Stomach (tissue), 9 donors: ENCODE data around the gene DEK. TPM values are rescaled to one million over a fixed set of nuclear protein-coding genes. Genes with fewer than 3 reads are reported as not detected.

ENCODE experiments used
- DNase-seq, 2 donors: peaks; one replicate each; pipeline versions ENCODE4 v3.0.0 to v3.0.0-alpha.2; 2013 to 2019
- H3K27ac ChIP-seq, 5 donors: fragments of 200-600 bp in 4 of 5; sonication (generic) in 4 of 5; one replicate each; pipeline ENCODE4 v1.5.1; 2013 to 2019; ENCODE audit warnings: mild to moderate bottlenecking in 1 of 5, moderate library complexity in 1 of 5
- H3K27me3 ChIP-seq, 3 donors: fragments of 200-600 bp; sonication (generic); one replicate each; pipeline ENCODE4 v1.5.1; 2017 to 2019; ENCODE audit warnings: mixed run types in 1 of 3
- H3K36me3 ChIP-seq, 4 donors: fragments of 200-600 bp; sonication (generic); 1 replicate in 3 of 4; 2 replicates in 1 of 4; pipeline ENCODE4 v1.5.1; 2016 to 2019
- H3K4me1 ChIP-seq, 4 donors: fragments of 200-600 bp; sonication (generic); one replicate each; pipeline ENCODE4 v1.5.1; 2016 to 2019
- H3K4me3 ChIP-seq, 4 donors: fragments of 200-600 bp; sonication (generic) in 3 of 4; one replicate each; pipeline ENCODE4 v1.5.1; 2016 to 2019; ENCODE audit warnings: mild to moderate bottlenecking in 1 of 4
- H3K9me3 ChIP-seq, 4 donors: fragments of 200-600 bp; sonication (generic); one replicate each; pipeline ENCODE4 v1.5.1; 2016 to 2019
- CTCF ChIP-seq, 7 experiments: fragments of 450-650 bp in 4 of 7; fragments of 200-600 bp in 3 of 7; sonication (generic) in 3 of 7; IDR thresholded peaks; one replicate each; pipeline ENCODE4 v1.5.1; 2016 to 2019; ENCODE audit warnings: antibody characterized with exemption in 7 of 7, control low read depth in 2 of 7, mild to moderate bottlenecking in 1 of 7
- EP300 ChIP-seq: sonication (generic); formaldehyde crosslinking; IDR thresholded peaks from one replicate; pipeline ENCODE4 v1.6.1; 2017; ENCODE audit warnings: antibody characterized with exemption
- POLR2A ChIP-seq, 4 donors: fragments of 450-650 bp; IDR thresholded peaks; one replicate each; pipeline ENCODE4 v1.6.1; 2016; ENCODE audit warnings: antibody characterized with exemption in 4 of 4, control low read depth in 2 of 4, mild to moderate bottlenecking in 1 of 4, moderate library complexity in 1 of 4
- POLR2AphosphoS5 ChIP-seq, 3 donors: sonication (generic); formaldehyde crosslinking; IDR thresholded peaks; one replicate each; pipeline ENCODE4 v1.6.1; 2016; ENCODE audit warnings: antibody characterized with exemption in 3 of 3
- WGBS, 5 donors: extraction: QIAGEN DNeasy Blood & Tissue Kit in 3 of 5; methylation state at CpG; one replicate each; pipeline versions ENCODE4 v1.1.5 to v1.1.7; 2013 to 2018; 5-methylcytosine and 5-hydroxymethylcytosine counted together
- intact Hi-C: fragments of 100-400 bp; cut with DNase I; formaldehyde crosslinking; loops from one replicate; pipeline ENCODE4 v1.15.1; 2023; ENCODE audit warnings: low total_unique reads
- polyA plus RNA-seq, 3 donors: library from polyadenylated mRNA; stranded (reverse); fragments of 200-250 nt; gene quantifications; one replicate each; pipeline ENCODE4 v1.2.3, GENCODE V29; 2013
- total RNA-seq, 5 donors: library from RNA; depleted of rRNA; stranded (reverse); fragments of >200 nt; gene quantifications; one replicate each; pipeline versions ENCODE4 v1.1.0 to v1.2.3, GENCODE V29; 2014 to 2016
- donor health status: healthy with polysubstance abuse.
- donor health status: Bipolar disorder and iron deficiency.
- donor health status: healthy.

The DEK gene
- total and polyA plus RNA-seq, 8 donors: 35.4 to 189 (median 112) TPM

DNA sequence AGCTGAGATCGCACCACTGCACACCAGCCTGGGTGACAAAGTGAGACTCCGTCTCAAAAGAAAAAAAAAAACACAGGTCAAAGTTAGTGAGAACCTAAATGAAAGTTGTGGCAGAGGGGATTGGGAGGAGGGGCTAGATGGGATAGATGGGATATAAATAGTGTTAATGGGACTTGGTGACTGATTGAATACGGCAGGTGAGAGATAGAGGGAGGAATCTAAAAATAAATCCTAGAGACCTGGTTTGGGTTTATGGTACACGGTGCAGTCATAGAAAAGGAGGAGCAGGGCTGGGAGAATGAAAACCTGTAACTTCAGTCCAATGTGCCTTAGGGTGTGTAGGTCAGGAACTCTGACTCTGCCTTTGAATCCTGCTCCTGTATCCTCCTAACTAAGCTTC lies 25.0 kb upstream of the DEK start:
- WGBS, 5 donors: 72 to 95% (median 86%) methylated on average over 4 of the region's 4 CpGs

DNA sequence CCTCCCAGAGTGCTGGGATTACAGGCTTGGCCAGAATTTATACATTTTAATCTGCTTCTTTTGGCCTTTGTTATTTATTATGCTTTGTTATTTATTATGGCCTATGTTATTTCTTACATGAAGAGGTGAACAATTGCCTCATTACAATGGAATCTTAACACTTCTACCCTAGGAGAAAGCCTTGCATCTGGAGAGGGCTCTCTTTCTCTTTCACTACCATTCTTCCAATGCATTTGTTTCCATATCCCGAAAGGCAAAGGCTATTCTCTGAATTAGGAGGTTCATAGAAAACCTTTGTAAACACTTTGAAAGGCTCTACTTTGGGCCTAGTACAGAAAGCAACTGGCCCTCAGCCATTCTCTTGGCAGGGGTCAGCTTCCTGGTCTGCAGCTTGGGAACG lies 19.9 kb upstream of the DEK start:
- H3K9me3 ChIP-seq: no peaks in the 10 kb centered on the region
- no peak overlapping the region for H3K27ac ChIP-seq
- intact Hi-C loops: no loop called here
- peaks cover 0 to 37% (median 0%) of the 10 kb centered on the region in 3 donors for H3K27me3 ChIP-seq
- no peaks in the 10 kb centered on the region for H3K36me3 ChIP-seq
- no peak overlapping the region for H3K4me3 ChIP-seq
- TF ChIP-seq POLR2A (IDR thresholded peaks at IDR 0.05) (no peak), POLR2AphosphoS5 (IDR thresholded peaks at IDR 0.05) (no peak), CTCF (IDR thresholded peaks at IDR 0.05) (no peak), EP300 (no peak)
- 65 to 82% (median 68%) methylated on average over 2 of the region's 2 CpGs for WGBS, 5 donors
- no peaks in the 10 kb centered on the region for H3K4me1 ChIP-seq
- DNase-seq: no peak

More for the DNA sequence above, 25.0 kb upstream of the DEK start:
- no peak for DNase-seq
- Histone ChIP-seq H3K36me3 (no peaks in the 10 kb centered on the region), H3K9me3 (no peaks in the 10 kb centered on the region), H3K27ac (no peak overlapping the region), H3K4me1 (no peaks in the 10 kb centered on the region), H3K4me3 (no peak overlapping the region), H3K27me3 (peaks cover 0 to 9% (median 0%) of the 10 kb centered on the region in 3 donors)
- intact Hi-C loops: no loop called here
- no peak for TF ChIP-seq POLR2AphosphoS5 (IDR thresholded peaks at IDR 0.05)
- no peak for TF ChIP-seq CTCF (IDR thresholded peaks at IDR 0.05)
- no peak for TF ChIP-seq EP300
- no peak for TF ChIP-seq POLR2A (IDR thresholded peaks at IDR 0.05)

GRCh38 chr6:18281564-18281963 lies 17.2 kb upstream of the DEK start:
- intact Hi-C loops: no loop called here
- no peaks in the 10 kb centered on the region for H3K9me3 ChIP-seq
- no peak for DNase-seq

GRCh38 chr6:18280084-18280483 lies 15.8 kb upstream of the DEK start:
- no peak overlapping the region for H3K4me3 ChIP-seq
- TF ChIP-seq POLR2A (IDR thresholded peaks at IDR 0.05) (no peak), EP300 (no peak), POLR2AphosphoS5 (IDR thresholded peaks at IDR 0.05) (no peak), CTCF (IDR thresholded peaks at IDR 0.05) (no peak)
- 30 to 43% (median 41%) methylated on average over 6 of the region's 6 CpGs for WGBS, 5 donors
- peaks cover 12 to 72% (median 23%) of the 10 kb centered on the region in 3 donors for H3K27me3 ChIP-seq
- intact Hi-C loops: no loop called here
- H3K9me3 ChIP-seq: no peaks in the 10 kb centered on the region
- H3K4me1 ChIP-seq: peaks cover 8 to 13% (median 11%) of the 10 kb centered on the region in 4 donors
- no peak for DNase-seq
- H3K27ac ChIP-seq: no peak overlapping the region
- H3K36me3 ChIP-seq: no peaks in the 10 kb centered on the region

More at GRCh38 chr6:18281564-18281963, 17.2 kb upstream of the DEK start:
- no peak overlapping the region for H3K27ac ChIP-seq
- H3K4me1 ChIP-seq: peaks cover 8 to 13% (median 11%) of the 10 kb centered on the region in 4 donors
- WGBS, 5 donors: 78 to 88% (median 82%) methylated on average over 3 to 4 of the region's 4 CpGs
- H3K4me3 ChIP-seq: no peak overlapping the region
- peaks cover 12 to 59% (median 22%) of the 10 kb centered on the region in 3 donors for H3K27me3 ChIP-seq
- no peaks in the 10 kb centered on the region for H3K36me3 ChIP-seq
- no peak for TF ChIP-seq EP300
- TF ChIP-seq POLR2AphosphoS5 (IDR thresholded peaks at IDR 0.05): no peak

GRCh38 chr6:18279422-18279821 lies 15.1 kb upstream of the DEK start:
- Histone ChIP-seq H3K9me3 (no peaks in the 10 kb centered on the region), H3K4me3 (no peak overlapping the region), H3K36me3 (no peaks in the 10 kb centered on the region), H3K27ac (no peak overlapping the region), H3K4me1 (peaks cover 8 to 13% (median 11%) of the 10 kb centered on the region in 4 donors), H3K27me3 (peaks cover 12 to 75% (median 23%) of the 10 kb centered on the region in 3 donors)
- intact Hi-C loops: no loop called here
- 86 to 94% (median 89%) methylated on average over 3 of the region's 3 CpGs for WGBS, 5 donors
- TF ChIP-seq EP300: no peak
- no peak for TF ChIP-seq POLR2A (IDR thresholded peaks at IDR 0.05)
- no peak for TF ChIP-seq CTCF (IDR thresholded peaks at IDR 0.05)
- TF ChIP-seq POLR2AphosphoS5 (IDR thresholded peaks at IDR 0.05): no peak
- DNase-seq: no peak
